Parathyroid adenoma (tissue), 2 donors: ENCODE measurements around the gene TNFAIP6.

Source experiments
- H2AFZ ChIP-seq: fragments of 300-600 bp; sonication (generic); one replicate; pipeline ENCODE4 v1.7.0; 2017; ENCODE audit warnings: antibody characterized with exemption, mild to moderate bottlenecking
- H3K27ac ChIP-seq: fragments of 300-600 bp; sonication (generic); one replicate; pipeline ENCODE4 v1.7.0; 2017
- H3K27me3 ChIP-seq: fragments of 300-600 bp; sonication (generic); one replicate; pipeline ENCODE4 v1.7.0; 2017; ENCODE audit warnings: low read length; ENCODE audit not compliant: control insufficient read depth, insufficient read depth
- H3K36me3 ChIP-seq: fragments of 300-600 bp; sonication (generic); one replicate; pipeline ENCODE4 v1.7.0; 2017; ENCODE audit warnings: low read length; ENCODE audit not compliant: control insufficient read depth, insufficient read depth
- H3K4me1 ChIP-seq: fragments of 300-600 bp; sonication (generic); one replicate; pipeline ENCODE4 v1.7.0; 2017; ENCODE audit warnings: control low read depth
- H3K4me2 ChIP-seq: fragments of 300-600 bp; sonication (generic); one replicate; pipeline ENCODE4 v1.7.0; 2017; ENCODE audit warnings: low read length
- H3K4me3 ChIP-seq: fragments of 300-600 bp; sonication (generic); one replicate; pipeline ENCODE4 v1.7.0; 2017; ENCODE audit warnings: low read depth, low read length
- H3K79me2 ChIP-seq: fragments of 300-600 bp; sonication (generic); one replicate; pipeline ENCODE4 v1.7.0; 2017; ENCODE audit warnings: control low read depth
- H3K9ac ChIP-seq: fragments of 300-600 bp; sonication (generic); one replicate; pipeline ENCODE4 v1.7.0; 2017; ENCODE audit warnings: mild to moderate bottlenecking
- H3K9me3 ChIP-seq: fragments of 300-600 bp; sonication (generic); one replicate; pipeline ENCODE4 v1.7.0; 2017; ENCODE audit warnings: low read length; ENCODE audit not compliant: control insufficient read depth
- CTCF ChIP-seq: fragments of 300-600 bp; sonication (generic); IDR thresholded peaks from one replicate; pipeline ENCODE4 v1.7.0; 2017; ENCODE audit warnings: antibody characterized with exemption, mild to moderate bottlenecking
- donor health status: primary hyperparathyroidism.

The TNFAIP6 gene

GRCh38 chr2:151347906-151348305 lies 9.5 kb upstream of the TNFAIP6 start:
- no peaks in the 10 kb centered on the region for H3K79me2 ChIP-seq
- no peaks in the 10 kb centered on the region for H3K27me3 ChIP-seq
- no peak for TF ChIP-seq CTCF
- no peaks in the 10 kb centered on the region for H3K9me3 ChIP-seq
- no peaks in the 10 kb centered on the region for H3K4me1 ChIP-seq
- no peak overlapping the region for H3K4me2 ChIP-seq
- no peak overlapping the region for H3K9ac ChIP-seq
- H3K36me3 ChIP-seq = no peaks in the 10 kb centered on the region
- H2AFZ ChIP-seq = no peak overlapping the region
- no peak overlapping the region for H3K4me3 ChIP-seq
- H3K27ac ChIP-seq = no peak overlapping the region

GRCh38 chr2:151350579-151351195 lies 6.7 kb upstream of the TNFAIP6 start:
- no peak for TF ChIP-seq CTCF
- no peak overlapping the region for H2AFZ ChIP-seq
- H3K36me3 ChIP-seq = no peaks in the 10 kb centered on the region
- H3K4me1 ChIP-seq = no peaks in the 10 kb centered on the region
- H3K79me2 ChIP-seq = no peaks in the 10 kb centered on the region
- H3K27ac ChIP-seq = no peak overlapping the region
- H3K27me3 ChIP-seq = no peaks in the 10 kb centered on the region
- no peak overlapping the region for H3K4me2 ChIP-seq
- no peak overlapping the region for H3K9ac ChIP-seq
- no peaks in the 10 kb centered on the region for H3K9me3 ChIP-seq
- no peak overlapping the region for H3K4me3 ChIP-seq

GRCh38 chr2:151353995-151354394 lies 3.4 kb upstream of the TNFAIP6 start:
- H3K4me1 ChIP-seq = no peaks in the 10 kb centered on the region
- no peak for TF ChIP-seq CTCF
- H3K36me3 ChIP-seq = no peaks in the 10 kb centered on the region
- H3K4me2 ChIP-seq = no peak overlapping the region
- H3K79me2 ChIP-seq = no peaks in the 10 kb centered on the region
- H2AFZ ChIP-seq = no peak overlapping the region
- H3K27ac ChIP-seq = no peak overlapping the region
- no peaks in the 10 kb centered on the region for H3K9me3 ChIP-seq
- H3K27me3 ChIP-seq = no peaks in the 10 kb centered on the region
- H3K9ac ChIP-seq = no peak overlapping the region
- H3K4me3 ChIP-seq = no peak overlapping the region

- Histone ChIP-seq H3K27ac (no peak overlapping the region), H3K9me3 (no peaks in the 10 kb centered on the region), H3K36me3 (no peaks in the 10 kb centered on the region), H2AFZ (no peak overlapping the region), H3K4me2 (no peak overlapping the region), H3K4me1 (no peaks in the 10 kb centered on the region), H3K27me3 (no peaks in the 10 kb centered on the region), H3K79me2 (no peaks in the 10 kb centered on the region), H3K4me3 (no peak overlapping the region), H3K9ac (no peak overlapping the region)
- no peak for TF ChIP-seq CTCF
These were observed 2.6 kb upstream of the TNFAIP6 start for GRCh38 chr2:151354807-151355206.
